HepG2 (cell line): Measurements from ENCODE around the gene HES1. TPM values are rescaled to one million over a fixed set of nuclear protein-coding genes. Genes with fewer than 3 reads are reported as not detected.

ENCODE experiments used
- ATAC-seq: fragments of 200-7000 bp; cut with Tn5 transposase; 3 replicates; pipeline ENCODE4 v1.9.1; 2020; ENCODE audit warnings: mild to moderate bottlenecking, moderate library complexity
- BruUV-seq: library from RNA; stranded (reverse); fragments of 400-500 nt; replicated peaks from 2 replicates; lab custom pipeline; 2021; lab: Mats Ljungman, UMichigan
- CTCF ChIA-PET: fragments of 300-600 bp; formaldehyde crosslinking; extraction: SDS; loops from one replicate; lab custom pipeline; 2021; ENCODE audit warnings: low total read pairs, inconsistent platforms, low intra/inter-chr PET ratio; lab: Yijun Ruan, JAX
- POLR2A ChIA-PET: fragments of 350-600 bp; sonication (Branson Sonifier 250); formaldehyde crosslinking; loops from one replicate; lab custom pipeline; 2020; ENCODE audit warnings: antibody characterized with exemption, inconsistent platforms; lab: Yijun Ruan, JAX
- DNase-seq: peaks from one replicate; pipeline ENCODE4 v3.0.0-alpha.2; 2015; ENCODE audit warnings: low spot score
- FAIRE-seq: peaks from 3 replicates; lab custom pipeline; 2011; peaks lifted over from hg19 to GRCh38; lab: Jason Lieb, UNC
- H2AFZ ChIP-seq: one replicate; pipeline ENCODE4 v1.6.1; 2011; ENCODE audit warnings: low read length, inconsistent platforms
- H3K27ac ChIP-seq: fragments of 300-600 bp; 3 replicates; pipeline ENCODE4 v1.8.0; 2011; ENCODE audit warnings: mixed run types, mild to moderate bottlenecking, mixed read lengths, low read length, inconsistent platforms; ENCODE audit not compliant: insufficient read depth; ENCODE audit errors: extremely low read length
- H3K27me3 ChIP-seq, 2 experiments: fragments of 200-600 bp in 1 of 2; 2 replicates in 1 of 2; 3 replicates in 1 of 2; pipeline versions ENCODE4 v1.6.0 to v1.8.0; 2011; ENCODE audit warnings: low read length in 2 of 2, mild to moderate bottlenecking in 2 of 2, moderate library complexity in 2 of 2, inconsistent platforms in 1 of 2; ENCODE audit not compliant: insufficient read depth in 2 of 2, control insufficient read depth in 1 of 2
- H3K36me3 ChIP-seq, 2 experiments: fragments of 200-600 bp in 1 of 2; replicated peaks in 1 of 2; 2 replicates in 1 of 2; 3 replicates in 1 of 2; pipeline versions ENCODE4 v1.5.1 to v1.8.0; 2011; ENCODE audit warnings: low read length in 2 of 2, inconsistent platforms in 1 of 2; ENCODE audit not compliant: insufficient read depth in 2 of 2, control insufficient read depth in 1 of 2
- H3K4me1 ChIP-seq: 2 replicates; pipeline ENCODE4 v1.5.1; 2012; ENCODE audit warnings: low read length, inconsistent platforms; ENCODE audit not compliant: insufficient read depth
- H3K4me2 ChIP-seq: 2 replicates; pipeline ENCODE4 v1.6.0; 2011; ENCODE audit warnings: low read depth, low read length, inconsistent platforms
- H3K4me3 ChIP-seq, 3 experiments: fragments of 200-600 bp in 1 of 3; sonication (generic), shearing (Covaris generic) in 1 of 3; replicated peaks in 1 of 3; 2 replicates each; pipeline ENCODE4 v1.5.1; 2011 to 2016; ENCODE audit warnings: low read length in 3 of 3, inconsistent platforms in 2 of 3, low read depth in 2 of 3, mild to moderate bottlenecking in 2 of 3, control low read depth in 1 of 3, mixed read lengths in 1 of 3; ENCODE audit not compliant: insufficient read depth in 1 of 3
- H3K79me2 ChIP-seq: one replicate; pipeline ENCODE4 v1.6.1; 2011; ENCODE audit warnings: low read length, inconsistent platforms; ENCODE audit not compliant: insufficient read depth
- H3K9ac ChIP-seq: 2 replicates; pipeline ENCODE4 v1.6.0; 2011; ENCODE audit warnings: mild to moderate bottlenecking, low read depth, low read length, inconsistent platforms; ENCODE audit not compliant: insufficient read depth
- H3K9me3 ChIP-seq: 2 replicates; pipeline ENCODE4 v1.5.1; 2012; ENCODE audit warnings: mild to moderate bottlenecking, low read length
- H4K20me1 ChIP-seq: 2 replicates; pipeline ENCODE4 v1.6.0; 2011; ENCODE audit warnings: inconsistent platforms, mild to moderate bottlenecking, low read length, moderate library complexity; ENCODE audit not compliant: insufficient read depth
- FIP1L1 ChIP-seq: fragments of 200-400 bp; formaldehyde crosslinking; IDR thresholded peaks from 2 replicates; pipeline ENCODE4 v1.6.1; 2018; ENCODE audit warnings: low read depth, mild to moderate bottlenecking, low read length, moderate library complexity, borderline replicate concordance; ENCODE audit not compliant: insufficient read depth
- HNRNPK ChIP-seq: fragments of 200-400 bp; formaldehyde crosslinking; IDR thresholded peaks from 2 replicates; pipeline ENCODE4 v1.6.1; 2018; ENCODE audit warnings: low read length, low read depth, moderate library complexity, mild to moderate bottlenecking; ENCODE audit not compliant: poor library complexity, severe bottlenecking
- ISX ChIP-seq: sonication (generic); formaldehyde crosslinking; conservative IDR thresholded peaks from 2 replicates; pipeline ENCODE4 v1.5.0; 2020; ENCODE audit warnings: missing genetic modification reagents
- ZFY ChIP-seq: sonication (generic); formaldehyde crosslinking; IDR thresholded peaks from 2 replicates; pipeline ENCODE4 v1.4.0; 2020; ENCODE audit warnings: missing genetic modification reagents
- ZNF20 ChIP-seq: sonication (generic); formaldehyde crosslinking; IDR thresholded peaks from 2 replicates; pipeline ENCODE4 v1.4.0; 2020; ENCODE audit warnings: mild to moderate bottlenecking, moderate library complexity, missing genetic modification reagents
- WGBS: methylation state at CpG from one replicate; pipeline ENCODE4 v1.1.6; 2017; ENCODE audit warnings: low lambda C conversion rate; 5-methylcytosine and 5-hydroxymethylcytosine counted together
- in situ Hi-C: cut with HindIII; loops from 2 replicates; pipeline ENCODE4 v1.10.0; 2017; ENCODE audit warnings: low pct_unique_long_range_greater_than_20kb; ENCODE audit not compliant: extremely low pct_ligation_motif_present
- intact Hi-C: fragments of 100-400 bp; cut with micrococcal nuclease; formaldehyde crosslinking; loops from one replicate; pipeline ENCODE4 v1.10.0; 2022; ENCODE audit not compliant: unreplicated experiment
- polyA plus RNA-seq, 8 experiments: library from polyadenylated mRNA; depleted of rRNA in 3 of 8; stranded (reverse) in 7 of 8; unstranded in 1 of 8; fragments of >200 nt; fragmentation: Illumina TruSeq in 4 of 8; extraction: Trizol in 4 of 8; gene quantifications; 2 replicates each; pipeline versions ENCODE4 v1.2.1 to v1.2.3, GENCODE V29; 2011 to 2016; ENCODE audit warnings: low read depth in 4 of 8, missing spikeins in 1 of 8, mixed read lengths in 1 of 8; ENCODE audit not compliant: insufficient read depth in 1 of 8
- total RNA-seq, 5 experiments: library from RNA; depleted of rRNA; stranded (reverse); fragments of >200 nt; fragmentation: Illumina TruSeq; extraction: Trizol; gene quantifications; 2 replicates each; pipeline ENCODE4 v1.2.3, GENCODE V29; 2016; ENCODE audit warnings: low read depth in 1 of 5
- TF ChIP-seq, protein P1 (sequence below): IDR thresholded peaks from 2 replicates; pipeline ENCODE4 v1.6.1; 2018; ENCODE audit warnings: missing genetic modification reagents, mild to moderate bottlenecking, missing compliant biosample characterization

The HES1 gene
- total and polyA plus RNA-seq, 2 of the 13 experiments (the other 11 are each of a cell fraction or from before 2014, with no cell fraction given): 15.4 to 19.8 TPM

DNA sequence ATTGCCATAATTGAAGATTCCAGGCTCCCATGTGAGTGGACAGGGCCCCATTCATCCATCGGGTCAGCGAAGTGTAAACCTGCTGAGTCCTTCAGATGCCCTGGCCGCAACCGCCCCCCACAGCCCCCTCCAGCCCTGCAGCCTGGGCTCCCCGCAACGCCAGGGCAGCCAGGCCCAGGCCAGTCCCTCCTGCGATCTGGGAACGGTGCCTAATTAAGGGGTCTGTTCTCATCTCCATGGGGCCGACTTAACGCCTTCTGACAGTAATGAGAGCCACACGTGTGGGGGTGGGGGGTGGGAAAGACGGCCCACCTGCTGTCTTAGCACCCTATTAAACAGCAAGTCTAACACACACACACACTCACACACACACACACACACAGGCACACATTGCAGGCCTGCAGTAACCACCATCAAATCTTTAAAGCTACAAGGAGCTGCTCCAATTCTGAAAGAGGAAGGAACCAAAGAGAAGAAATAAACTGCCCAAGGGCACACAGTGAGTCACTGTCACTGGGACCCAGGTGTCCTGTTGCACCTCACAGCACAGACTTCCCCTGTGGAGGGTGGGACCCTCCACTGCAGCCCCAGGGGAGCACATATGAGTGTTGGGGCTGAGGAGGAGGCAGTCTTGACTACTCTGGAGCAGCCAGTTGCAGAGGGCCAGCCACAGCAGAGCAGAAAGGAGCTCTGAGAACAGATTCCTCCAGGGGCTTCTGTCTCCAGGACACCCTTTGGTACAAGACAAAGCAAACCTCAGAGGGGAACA lies 31.8 kb upstream of the HES1 start:
- intact Hi-C loops (no loop called here), in situ Hi-C loops (no loop called here)
- Histone ChIP-seq H4K20me1 (no peaks in the 10 kb centered on the region), H3K79me2 (no peaks in the 10 kb centered on the region), H3K4me2 (peak overlapping the region; percentile 50), H3K27me3 (no peaks in the 10 kb centered on the region), H3K4me3 (no peak overlapping the region), H2AFZ (no peak overlapping the region), H3K36me3 (no peaks in the 10 kb centered on the region), H3K9ac (no peak overlapping the region), H3K4me1 (peaks cover 59% of the 10 kb centered on the region), H3K9me3 (no peaks in the 10 kb centered on the region), H3K27ac (no peak overlapping the region)
- DNase-seq (no peak), FAIRE-seq (no peak), ATAC-seq (no peak)
- WGBS: 28% methylated on average over 3 of the region's 12 CpGs
- TF ChIP-seq ISX (CRISPR knock-in tag) (no peak), HNRNPK (no peak), FIP1L1 (no peak), ZFY (CRISPR knock-in tag) (0 out of 2 replicates have a peak, but pooled peaks have one; percentile 13), ZNF20 (no peak)
- TF ChIP-seq, protein P1, sequence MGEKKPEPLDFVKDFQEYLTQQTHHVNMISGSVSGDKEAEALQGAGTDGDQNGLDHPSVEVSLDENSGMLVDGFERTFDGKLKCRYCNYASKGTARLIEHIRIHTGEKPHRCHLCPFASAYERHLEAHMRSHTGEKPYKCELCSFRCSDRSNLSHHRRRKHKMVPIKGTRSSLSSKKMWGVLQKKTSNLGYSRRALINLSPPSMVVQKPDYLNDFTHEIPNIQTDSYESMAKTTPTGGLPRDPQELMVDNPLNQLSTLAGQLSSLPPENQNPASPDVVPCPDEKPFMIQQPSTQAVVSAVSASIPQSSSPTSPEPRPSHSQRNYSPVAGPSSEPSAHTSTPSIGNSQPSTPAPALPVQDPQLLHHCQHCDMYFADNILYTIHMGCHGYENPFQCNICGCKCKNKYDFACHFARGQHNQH (CRISPR knock-in tag): no peak
- CTCF ChIA-PET: no interaction called here
- BruUV-seq: no TSS peak
- POLR2A ChIA-PET: interaction anchor here (0.9 to 1.6 kb wide), 5 partner anchors 20 to 100 kb away, joined by 3 to 6 read pairs (median 3); no protein-coding TSS in a partner anchor
